Peyer's patch (tissue), 4 donors: ENCODE data around the gene FBXO21. TPM values are rescaled to one million over a fixed set of nuclear protein-coding genes. Genes with fewer than 3 reads are reported as not detected.

Source experiments
- DNase-seq, 3 donors: peaks; one replicate each; pipeline ENCODE4 v3.0.0-alpha.2; 2017 to 2019
- H3K27ac ChIP-seq, 4 donors: fragments of 200-600 bp; sonication (generic); one replicate each; pipeline ENCODE4 v1.5.1; 2016 to 2019
- H3K27me3 ChIP-seq, 2 donors: fragments of 200-600 bp; sonication (generic); one replicate each; pipeline ENCODE4 v1.5.1; 2019
- H3K36me3 ChIP-seq, 3 donors: fragments of 200-600 bp; sonication (generic); one replicate each; pipeline ENCODE4 v1.5.1; 2016 to 2019
- H3K4me1 ChIP-seq, 4 donors: fragments of 200-600 bp; sonication (generic); one replicate each; pipeline ENCODE4 v1.5.1; 2016 to 2019
- H3K4me3 ChIP-seq, 4 donors: fragments of 200-600 bp; sonication (generic); 1 replicate in 3 of 4; 2 replicates in 1 of 4; pipeline ENCODE4 v1.5.1; 2016 to 2019; ENCODE audit warnings: mild to moderate bottlenecking in 1 of 4
- H3K9me3 ChIP-seq, 4 donors: fragments of 200-600 bp; sonication (generic); one replicate each; pipeline ENCODE4 v1.5.1; 2016 to 2019; ENCODE audit warnings: mild to moderate bottlenecking in 1 of 4
- POLR2A ChIP-seq, 2 donors: fragments of 450-650 bp; IDR thresholded peaks; one replicate each; pipeline ENCODE4 v1.5.1; 2017; ENCODE audit warnings: antibody characterized with exemption in 2 of 2, mild to moderate bottlenecking in 2 of 2, moderate library complexity in 2 of 2
- total RNA-seq, 4 donors: library from RNA; depleted of rRNA; stranded (reverse); fragments of >200 nt; gene quantifications; one replicate each; pipeline ENCODE4 v1.1.0, GENCODE V29; 2016
- TF ChIP-seq, protein P1 (sequence below), 6 experiments: fragments of 450-650 bp in 4 of 6; fragments of 200-600 bp in 2 of 6; sonication (generic) in 1 of 6; IDR thresholded peaks; one replicate each; pipeline ENCODE4 v1.5.1; 2017 to 2019; ENCODE audit warnings: antibody characterized with exemption in 6 of 6, mild to moderate bottlenecking in 3 of 6, moderate library complexity in 1 of 6

Gene FBXO21
- total RNA-seq, 4 donors from 2014 or later: 42.5 to 115 (median 68.8) TPM

DNA sequence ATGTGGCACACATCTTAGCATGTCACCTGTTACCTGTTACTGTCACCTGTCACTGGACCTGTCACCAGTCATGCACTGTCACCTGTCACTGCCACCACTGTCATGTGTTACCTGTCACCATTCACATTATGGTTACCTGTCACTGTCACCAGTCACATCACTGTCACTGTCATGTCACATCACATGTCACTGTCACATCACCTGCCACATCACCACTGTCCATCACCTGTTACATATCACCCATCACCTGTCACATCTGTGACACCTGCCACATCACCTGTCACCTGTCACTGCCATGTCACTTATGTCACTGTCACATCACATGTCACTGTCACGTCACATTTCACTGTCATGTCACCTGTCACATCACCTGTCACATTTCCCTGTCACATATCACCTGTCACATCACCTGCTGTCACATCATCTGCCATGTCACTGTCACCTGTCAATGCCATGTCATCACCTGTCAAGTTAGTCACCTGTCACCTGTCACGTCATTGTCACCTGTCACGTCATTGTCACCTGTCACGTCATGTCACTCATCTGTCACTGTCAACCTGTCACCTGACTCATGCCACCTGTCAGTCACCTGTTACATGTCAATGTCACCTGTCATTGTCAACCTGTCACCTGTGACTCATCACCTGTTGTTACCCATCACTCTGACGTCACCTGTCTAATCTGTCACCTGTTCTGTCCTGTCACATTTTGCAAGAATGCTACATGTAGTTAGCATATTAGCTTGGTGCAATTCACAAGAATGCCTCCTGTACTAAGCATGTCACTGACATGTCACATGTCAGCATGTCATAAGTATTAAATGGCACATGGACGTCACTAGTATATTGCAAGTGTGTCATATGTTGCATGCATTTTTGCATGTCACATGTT lies 62.1 kb downstream of the FBXO21 start:
- no peak for DNase-seq
- Histone ChIP-seq H3K27ac (no peak overlapping the region), H3K4me1 (no peaks in the 10 kb centered on the region), H3K36me3 (no peaks in the 10 kb centered on the region), H3K4me3 (no peak overlapping the region), H3K27me3 (no peaks in the 10 kb centered on the region), H3K9me3 (no peaks in the 10 kb centered on the region)
- TF ChIP-seq, protein P1, sequence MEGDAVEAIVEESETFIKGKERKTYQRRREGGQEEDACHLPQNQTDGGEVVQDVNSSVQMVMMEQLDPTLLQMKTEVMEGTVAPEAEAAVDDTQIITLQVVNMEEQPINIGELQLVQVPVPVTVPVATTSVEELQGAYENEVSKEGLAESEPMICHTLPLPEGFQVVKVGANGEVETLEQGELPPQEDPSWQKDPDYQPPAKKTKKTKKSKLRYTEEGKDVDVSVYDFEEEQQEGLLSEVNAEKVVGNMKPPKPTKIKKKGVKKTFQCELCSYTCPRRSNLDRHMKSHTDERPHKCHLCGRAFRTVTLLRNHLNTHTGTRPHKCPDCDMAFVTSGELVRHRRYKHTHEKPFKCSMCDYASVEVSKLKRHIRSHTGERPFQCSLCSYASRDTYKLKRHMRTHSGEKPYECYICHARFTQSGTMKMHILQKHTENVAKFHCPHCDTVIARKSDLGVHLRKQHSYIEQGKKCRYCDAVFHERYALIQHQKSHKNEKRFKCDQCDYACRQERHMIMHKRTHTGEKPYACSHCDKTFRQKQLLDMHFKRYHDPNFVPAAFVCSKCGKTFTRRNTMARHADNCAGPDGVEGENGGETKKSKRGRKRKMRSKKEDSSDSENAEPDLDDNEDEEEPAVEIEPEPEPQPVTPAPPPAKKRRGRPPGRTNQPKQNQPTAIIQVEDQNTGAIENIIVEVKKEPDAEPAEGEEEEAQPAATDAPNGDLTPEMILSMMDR (IDR thresholded peaks at IDR 0.05): no peak

DNA sequence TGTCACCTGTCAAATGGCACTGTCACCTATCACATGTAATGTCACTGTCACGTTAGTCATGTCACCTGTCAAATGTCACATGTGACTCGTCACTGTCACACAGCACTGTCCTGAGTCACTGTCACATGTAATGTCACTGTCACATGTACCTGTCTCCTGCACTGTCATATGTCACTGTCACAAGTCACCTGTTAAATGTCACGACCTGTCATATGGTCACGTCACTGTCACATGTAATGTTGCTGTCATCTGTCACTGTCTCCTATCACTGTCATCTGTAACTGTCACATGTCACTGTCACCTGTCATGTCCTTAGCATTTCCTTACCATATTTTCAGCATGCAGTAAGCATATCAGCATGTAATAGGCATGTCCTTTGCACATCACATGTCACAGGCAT lies 63.9 kb downstream of the FBXO21 start:
- no peaks in the 10 kb centered on the region for H3K4me1 ChIP-seq
- H3K36me3 ChIP-seq: no peaks in the 10 kb centered on the region
- no peak for TF ChIP-seq POLR2A (IDR thresholded peaks at IDR 0.05)
- TF ChIP-seq, protein P1 (IDR thresholded peaks at IDR 0.05): no peak
- no peak overlapping the region for H3K27ac ChIP-seq
- DNase-seq: no peak
- no peak overlapping the region for H3K4me3 ChIP-seq
- no peaks in the 10 kb centered on the region for H3K9me3 ChIP-seq
- H3K27me3 ChIP-seq: no peaks in the 10 kb centered on the region

DNA sequence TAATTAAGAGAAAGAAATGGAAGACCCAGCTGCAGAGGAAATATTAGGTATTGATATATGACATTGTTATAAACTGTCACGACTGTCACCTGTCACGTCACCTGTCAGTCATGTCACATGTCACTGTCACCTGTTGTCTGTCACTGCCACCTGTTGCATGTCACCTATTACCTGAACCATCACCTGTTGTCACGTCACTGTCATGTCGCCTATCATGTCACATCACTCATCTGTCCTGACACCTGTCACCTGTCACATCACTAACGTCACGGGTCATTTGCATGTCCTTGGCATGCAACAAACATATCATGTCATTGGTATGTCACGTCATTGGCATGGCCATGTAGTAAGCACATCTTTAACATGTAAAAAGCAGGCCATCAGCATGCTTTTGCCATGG lies 64.5 kb downstream of the FBXO21 start:
- no peak overlapping the region for H3K27ac ChIP-seq
- no peaks in the 10 kb centered on the region for H3K27me3 ChIP-seq
- TF ChIP-seq, protein P1 (IDR thresholded peaks at IDR 0.05): no peak
- no peak for TF ChIP-seq POLR2A (IDR thresholded peaks at IDR 0.05)
- no peaks in the 10 kb centered on the region for H3K36me3 ChIP-seq
- no peaks in the 10 kb centered on the region for H3K9me3 ChIP-seq
- no peaks in the 10 kb centered on the region for H3K4me1 ChIP-seq
- DNase-seq: no peak
- no peak overlapping the region for H3K4me3 ChIP-seq

DNA sequence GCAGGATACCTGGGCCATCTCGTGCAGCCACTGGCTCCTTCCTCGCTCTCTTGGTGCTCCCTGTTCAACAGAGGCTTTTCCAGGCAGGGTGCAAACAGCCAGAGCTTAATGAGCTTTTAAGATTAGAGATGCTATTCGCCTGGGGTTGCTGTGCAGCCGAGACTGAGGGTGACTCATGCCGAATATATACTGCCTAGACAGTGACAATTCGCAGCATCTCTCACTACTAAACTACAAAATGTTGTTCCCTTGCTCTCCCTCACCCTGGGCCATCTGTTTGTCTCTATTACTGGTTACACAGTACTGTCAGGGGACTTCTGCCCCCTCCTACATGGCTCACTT lies 65.0 kb downstream of the FBXO21 start:
- H3K4me1 ChIP-seq: no peaks in the 10 kb centered on the region
- no peaks in the 10 kb centered on the region for H3K36me3 ChIP-seq
- H3K27me3 ChIP-seq: no peaks in the 10 kb centered on the region
- DNase-seq: no peak
- no peak overlapping the region for H3K4me3 ChIP-seq
- H3K9me3 ChIP-seq: no peaks in the 10 kb centered on the region
- no peak overlapping the region for H3K27ac ChIP-seq
- no peak for TF ChIP-seq POLR2A (IDR thresholded peaks at IDR 0.05)
- TF ChIP-seq, protein P1 (IDR thresholded peaks at IDR 0.05): no peak

DNA sequence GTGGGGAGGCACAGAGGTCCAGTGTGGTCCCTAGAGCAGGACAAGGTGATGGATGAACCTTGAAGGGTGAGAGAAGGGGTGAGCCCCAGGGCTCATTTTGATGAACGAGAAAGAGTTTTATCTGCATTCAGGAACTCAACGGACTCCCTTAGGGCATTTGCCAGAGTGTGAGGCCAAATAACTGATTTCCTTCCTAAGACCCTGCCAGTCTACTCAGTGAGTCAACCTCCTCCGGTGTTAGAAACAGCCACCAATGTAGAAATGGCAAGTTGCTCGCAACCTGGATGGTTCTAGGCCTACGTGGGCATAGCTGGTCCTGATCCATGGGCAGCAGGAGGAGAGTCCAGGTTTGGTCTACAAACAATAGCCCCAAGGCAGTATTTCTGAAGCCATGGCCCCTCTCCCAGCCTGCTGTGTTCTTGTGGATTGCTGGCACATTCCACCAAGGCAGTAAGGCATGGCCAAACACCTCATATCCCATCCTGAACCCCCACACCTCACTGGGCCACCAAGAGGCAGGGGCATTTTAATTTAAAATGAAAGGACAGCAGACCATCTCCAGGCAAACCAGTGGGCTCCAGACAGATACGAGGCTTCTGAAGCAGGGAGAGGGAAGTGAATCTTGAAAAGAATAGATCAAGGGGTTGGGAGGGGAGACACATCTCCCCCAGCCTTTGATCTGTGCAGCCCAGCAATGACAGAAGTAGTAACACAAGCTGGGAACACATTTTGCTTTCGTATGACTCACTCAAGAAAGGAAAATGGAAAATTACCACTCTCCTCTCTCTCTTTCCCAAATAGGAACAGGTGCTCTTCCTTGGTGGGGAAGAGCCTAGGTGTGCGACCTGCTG lies 65.6 kb downstream of the FBXO21 start:
- no peak overlapping the region for H3K4me3 ChIP-seq
- H3K27ac ChIP-seq: no peak overlapping the region
- TF ChIP-seq, protein P1 (IDR thresholded peaks at IDR 0.05): no peak
- no peak for TF ChIP-seq POLR2A (IDR thresholded peaks at IDR 0.05)
- no peaks in the 10 kb centered on the region for H3K27me3 ChIP-seq
- DNase-seq: no peak
- H3K4me1 ChIP-seq: no peaks in the 10 kb centered on the region
- H3K9me3 ChIP-seq: no peaks in the 10 kb centered on the region
- H3K36me3 ChIP-seq: no peaks in the 10 kb centered on the region
